Measurements from ENCODE around the gene PSMC3IP. TPM values are rescaled to one million over a fixed set of nuclear protein-coding genes. Genes with fewer than 3 reads are reported as not detected.
"Not testable (repeated sequence)": the region's sequence is repeated elsewhere in the genome, so short reads cannot be mapped to it uniquely, and the experiment has no call there.

PSMC3IP gene
- total RNA-seq, 1 experiment from 2014 or later: 50.2 TPM

DNA sequence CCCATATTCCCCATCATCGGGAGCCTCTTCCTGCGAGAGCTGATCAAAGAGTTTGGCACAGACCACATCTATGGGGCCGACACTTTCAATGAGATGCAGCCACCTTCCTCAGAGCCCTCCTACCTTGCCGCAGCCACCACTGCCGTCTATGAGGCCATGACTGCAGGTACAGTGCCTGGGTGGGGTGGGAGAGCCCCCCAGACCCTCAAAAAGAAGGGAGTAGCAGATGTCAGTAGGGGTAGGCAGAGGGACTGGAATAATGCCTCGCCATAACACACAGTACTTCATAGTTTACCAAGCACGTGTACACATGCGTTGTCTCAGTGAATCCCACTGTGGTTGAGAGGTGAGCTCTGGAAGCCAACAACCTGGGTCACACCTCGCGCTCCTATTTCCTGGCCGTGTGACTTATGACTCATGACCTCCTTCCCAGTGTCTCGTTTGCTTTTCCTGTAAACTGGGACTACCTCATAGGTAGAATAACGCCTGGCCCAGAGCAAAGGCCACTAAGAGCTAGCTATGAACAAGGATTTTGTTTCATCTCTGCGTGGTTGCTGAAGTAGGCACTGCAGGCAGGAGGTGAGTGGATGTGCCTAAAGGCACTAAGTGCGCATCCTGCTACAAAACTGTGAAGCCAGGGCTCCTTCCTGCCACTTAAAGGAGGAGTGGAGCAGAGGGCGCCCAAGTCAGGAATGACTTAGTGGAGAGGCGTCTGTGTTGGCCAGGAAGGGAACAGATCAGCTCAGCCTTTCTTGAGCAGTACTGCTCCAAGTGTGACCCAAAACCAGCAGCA lies 36.3 kb downstream of the PSMC3IP start:
- DNase-seq (ENCODE audit: low read depth): peak; percentile 70

DNA sequence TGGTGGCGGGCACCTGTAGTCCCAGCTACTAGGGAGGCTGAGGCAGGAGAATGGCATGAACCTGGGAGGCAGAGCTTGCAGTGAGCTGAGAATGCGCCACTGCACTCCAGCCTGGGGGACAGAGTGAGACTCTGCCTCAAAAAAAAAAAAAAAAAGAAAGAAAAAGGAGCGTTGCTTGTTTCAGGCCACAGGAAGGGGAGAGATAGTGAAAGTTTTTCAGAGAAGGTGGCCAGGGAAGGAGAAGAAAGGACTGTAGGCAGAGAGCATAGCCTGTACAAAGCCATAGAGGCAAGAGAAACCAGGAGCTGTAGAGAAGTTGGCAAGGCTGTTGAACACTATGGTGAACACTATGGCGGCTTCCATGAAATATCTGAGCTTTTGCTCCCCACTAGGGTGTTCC lies 37.0 kb downstream of the PSMC3IP start:
- DNase-seq (ENCODE audit: low read depth): not testable (repeated sequence)

DNA sequence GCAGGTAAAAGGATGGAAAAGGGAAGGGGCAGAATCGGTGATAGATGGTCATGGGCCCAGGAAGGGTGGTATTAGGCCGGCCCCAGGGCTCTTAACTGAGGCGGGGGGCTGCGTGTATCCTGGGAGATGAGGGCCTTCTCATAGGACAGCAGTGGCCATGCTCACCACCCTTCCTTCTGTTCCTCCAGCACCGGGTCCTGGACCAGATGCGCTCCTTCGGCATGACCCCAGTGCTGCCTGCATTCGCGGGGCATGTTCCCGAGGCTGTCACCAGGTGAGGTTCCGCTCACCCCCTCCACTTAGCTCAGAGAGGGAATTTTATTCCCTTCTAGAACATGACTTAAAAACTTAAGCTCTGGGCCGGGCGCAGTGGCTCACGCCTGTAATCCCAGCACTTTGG lies 39.0 kb downstream of the PSMC3IP start:
- no peak for DNase-seq (ENCODE audit: low read depth)

DNA sequence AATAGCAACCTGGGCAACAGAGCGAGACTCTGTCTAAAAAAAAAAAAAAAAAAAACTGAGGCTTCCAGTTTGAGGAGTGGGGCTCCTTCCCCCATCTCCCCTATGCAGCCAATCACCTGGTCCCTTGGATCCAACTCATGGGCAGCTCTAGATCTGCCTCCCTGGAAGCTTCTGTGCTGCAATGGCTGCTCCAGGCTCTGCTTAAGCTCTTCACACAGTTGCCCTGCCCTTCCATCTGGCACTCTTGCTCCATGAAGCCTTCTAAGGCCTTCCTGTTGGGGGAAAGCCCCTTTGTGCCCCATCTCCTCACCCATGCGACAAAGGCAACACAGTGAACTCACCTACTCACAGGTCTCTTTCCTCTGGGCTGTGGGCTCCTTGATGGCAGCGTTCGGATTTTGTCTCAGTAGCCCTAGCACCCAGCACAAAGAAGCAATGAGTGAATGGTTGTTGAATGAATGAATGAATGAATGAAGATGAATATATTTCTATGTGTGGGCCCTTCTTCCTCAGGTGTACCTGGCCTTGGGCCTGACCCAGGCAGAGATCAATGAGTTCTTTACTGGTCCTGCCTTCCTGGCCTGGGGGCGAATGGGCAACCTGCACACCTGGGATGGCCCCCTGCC lies 39.6 kb downstream of the PSMC3IP start:
- DNase-seq (ENCODE audit: low read depth): no peak

DNA sequence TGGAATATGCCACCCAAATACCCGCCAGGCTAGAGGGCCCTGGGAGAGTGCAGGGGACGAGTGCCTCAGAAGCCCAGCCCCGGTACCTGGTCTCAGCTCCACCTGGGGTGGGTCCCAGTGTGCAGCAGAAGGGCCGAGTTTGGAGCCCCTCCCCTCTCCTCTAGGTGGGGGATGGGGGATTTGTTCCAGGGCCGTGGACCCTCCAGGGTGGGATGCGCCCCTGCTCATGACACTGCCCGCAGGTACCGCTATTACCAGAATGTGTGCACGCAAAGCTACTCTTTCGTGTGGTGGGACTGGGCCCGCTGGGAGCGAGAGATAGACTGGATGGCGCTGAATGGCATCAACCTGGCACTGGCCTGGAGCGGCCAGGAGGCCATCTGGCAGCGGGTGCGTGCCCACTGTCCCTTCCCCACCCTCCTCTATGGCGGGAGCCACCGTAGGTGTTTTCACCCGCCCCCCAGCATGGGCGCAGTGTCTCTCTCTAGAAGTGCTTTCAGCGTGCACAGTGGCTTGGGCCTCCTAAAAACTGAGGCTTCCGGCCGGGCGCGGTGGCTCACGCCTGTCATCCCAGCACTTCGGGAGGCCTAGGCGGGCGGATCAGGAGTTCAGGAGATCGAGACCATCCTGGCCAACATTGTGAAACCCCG lies 40.2 kb downstream of the PSMC3IP start:
- no peak for DNase-seq (ENCODE audit: low read depth)

DNA sequence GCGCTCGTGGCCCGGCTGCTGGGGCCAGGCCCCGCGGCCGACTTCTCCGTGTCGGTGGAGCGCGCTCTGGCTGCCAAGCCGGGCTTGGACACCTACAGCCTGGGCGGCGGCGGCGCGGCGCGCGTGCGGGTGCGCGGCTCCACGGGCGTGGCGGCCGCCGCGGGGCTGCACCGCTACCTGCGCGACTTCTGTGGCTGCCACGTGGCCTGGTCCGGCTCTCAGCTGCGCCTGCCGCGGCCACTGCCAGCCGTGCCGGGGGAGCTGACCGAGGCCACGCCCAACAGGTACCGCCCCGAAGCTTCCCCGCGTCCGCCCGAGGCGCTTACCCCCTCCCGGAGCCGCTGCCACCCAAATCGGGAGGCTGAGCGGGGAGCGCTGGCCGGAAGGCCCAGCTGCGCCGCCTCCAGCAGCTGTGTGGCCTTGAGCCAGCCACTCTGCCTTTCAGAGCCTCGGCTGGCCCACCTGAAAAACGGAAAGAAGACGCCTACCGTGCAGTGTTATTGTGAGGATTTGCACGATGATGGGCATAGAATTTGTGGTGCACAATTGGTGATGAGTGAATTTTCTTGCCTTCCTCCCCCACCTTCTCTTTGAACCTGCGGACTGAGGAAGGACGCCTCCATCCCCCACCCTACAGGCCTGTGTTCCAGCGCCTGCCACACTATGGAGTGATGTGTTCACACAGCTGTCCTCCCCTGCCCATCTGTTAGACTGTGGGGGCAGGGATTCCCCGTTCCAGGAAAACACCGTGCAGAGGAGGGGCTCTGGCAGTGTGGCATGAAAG lies 41.0 kb downstream of the PSMC3IP start:
- DNase-seq (ENCODE audit: low read depth): peak; percentile 81

DNA sequence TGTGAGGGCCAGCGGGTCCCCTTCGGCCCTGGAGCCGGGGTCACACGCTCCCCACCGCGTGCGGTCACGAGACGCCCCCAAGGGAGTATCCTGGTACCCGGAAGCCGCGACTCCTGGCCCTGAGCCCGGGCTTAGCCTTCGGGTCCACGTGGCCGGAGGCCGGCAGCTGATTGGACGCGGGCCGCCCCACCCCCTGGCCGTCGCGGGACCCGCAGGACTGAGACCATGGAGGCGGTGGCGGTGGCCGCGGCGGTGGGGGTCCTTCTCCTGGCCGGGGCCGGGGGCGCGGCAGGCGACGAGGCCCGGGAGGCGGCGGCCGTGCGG lies 41.5 kb downstream of the PSMC3IP start, which contains the start of gene NAGLU:
Gene NAGLU, plus strand, starts transcription at position 194 of the 324 bp plus-strand sequence. Its CDS starts 32 bp downstream, at position 226.
- peak; percentile 81 for DNase-seq (ENCODE audit: low read depth)

DNA sequence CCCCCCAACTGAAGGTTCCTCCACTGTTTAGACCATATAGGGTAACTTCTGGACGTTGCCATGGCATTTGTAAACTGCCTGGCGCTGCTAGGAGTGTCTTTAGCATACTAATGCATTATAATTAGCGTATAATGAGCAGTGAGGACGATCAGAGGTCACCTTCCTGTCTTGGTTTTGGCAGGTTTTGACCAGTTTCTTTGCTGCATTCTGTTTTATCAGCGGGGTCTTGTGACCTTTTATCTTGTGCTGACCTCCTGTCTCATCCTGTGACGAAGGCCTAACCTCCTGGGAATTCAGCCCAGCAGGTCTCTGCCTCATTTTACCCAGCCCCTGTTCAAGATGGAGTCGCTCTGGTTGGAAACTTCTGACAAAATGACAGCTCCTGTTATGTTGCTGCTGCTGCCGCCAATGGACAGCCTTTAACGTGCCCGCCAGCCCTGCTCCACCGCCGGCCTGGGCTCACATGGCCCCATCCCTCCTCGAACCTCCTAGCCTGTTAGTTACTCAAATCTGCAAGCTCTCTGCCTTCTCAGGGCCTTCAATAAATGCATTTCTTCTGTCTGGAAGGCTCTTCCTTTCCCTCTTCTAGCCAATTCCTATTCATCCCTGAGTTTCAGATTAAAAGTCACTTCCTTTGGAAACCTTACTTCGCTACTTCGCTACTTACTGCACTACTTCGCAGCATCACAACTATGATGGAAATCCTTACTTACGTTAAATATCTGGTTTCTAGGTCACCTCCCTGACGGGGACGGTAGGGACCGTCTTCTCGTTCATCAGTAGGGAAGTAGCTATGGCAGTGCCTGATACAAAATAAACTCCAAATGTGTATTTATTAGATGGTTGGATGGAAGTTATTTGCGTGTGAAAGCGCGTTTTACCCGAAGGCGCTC lies 42.1 kb downstream of the PSMC3IP start:
- no peak for DNase-seq (ENCODE audit: low read depth)

DNA sequence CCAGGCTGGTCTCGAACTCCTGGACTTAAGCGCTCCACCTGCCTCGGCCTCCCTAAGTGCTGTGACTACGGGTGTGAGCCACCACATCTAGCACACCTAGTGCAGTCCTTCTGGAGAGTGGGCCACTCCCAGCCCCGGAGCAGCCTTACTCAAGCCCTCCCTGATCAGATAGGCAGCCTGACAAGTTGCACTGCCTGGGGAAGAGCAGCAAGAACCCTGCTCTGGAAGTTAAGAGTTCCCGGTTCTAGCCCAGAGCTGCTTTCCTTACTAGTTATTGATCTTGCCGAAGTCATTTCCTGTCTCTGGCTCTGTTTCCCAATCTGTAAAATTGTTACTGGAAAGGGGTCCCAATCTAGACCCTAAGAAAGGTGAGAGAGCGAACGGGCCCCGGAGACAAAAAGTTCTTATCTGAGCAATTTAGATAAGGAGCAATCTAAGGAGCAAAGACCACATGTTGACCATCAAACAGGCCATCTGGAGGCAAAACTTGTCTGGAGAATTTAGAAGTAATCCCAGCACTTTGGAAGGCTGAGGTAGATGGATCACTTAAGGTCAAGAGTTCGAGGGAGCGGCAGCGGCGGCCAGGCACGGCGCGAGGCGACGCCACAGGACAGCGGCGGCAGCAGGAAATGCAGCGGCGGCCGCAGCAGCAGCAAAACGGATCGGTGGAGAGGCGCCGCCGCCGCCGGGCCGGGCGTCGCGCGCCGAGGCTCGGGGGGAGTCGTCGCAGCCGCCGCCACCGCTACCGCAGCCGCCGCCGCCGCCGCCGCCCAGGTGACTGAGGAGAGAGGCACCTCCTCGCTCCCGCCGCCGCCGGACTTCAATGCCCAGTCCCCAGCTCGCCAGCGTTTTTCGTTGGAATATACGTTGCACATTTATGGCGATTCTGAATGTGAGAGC lies 45.8 kb downstream of the PSMC3IP start:
- DNase-seq (ENCODE audit: low read depth): no peak

DNA sequence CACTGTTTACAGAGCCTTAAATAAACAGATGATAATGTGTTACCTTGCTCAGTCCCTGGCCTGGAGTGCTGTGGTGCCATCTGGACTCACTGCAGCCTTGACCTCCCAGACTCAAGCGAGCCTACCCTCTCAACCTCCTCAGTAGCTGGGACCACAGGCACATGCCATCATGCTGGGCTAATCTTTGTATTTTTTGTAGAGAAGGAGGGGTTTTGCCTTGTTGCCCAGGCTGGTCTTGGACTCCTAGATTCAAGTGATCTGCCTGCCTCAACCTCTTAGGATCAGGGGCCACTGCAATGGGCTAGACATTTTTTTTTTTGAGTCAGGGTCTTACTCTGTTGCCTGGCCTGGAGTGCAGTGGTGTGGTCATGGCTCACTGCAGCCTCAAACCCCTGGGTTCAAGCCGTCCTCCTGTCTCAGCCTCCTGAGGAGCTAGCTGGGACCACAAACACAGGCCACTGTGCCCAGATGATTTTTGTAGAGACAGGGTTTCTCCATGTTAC lies 46.5 kb downstream of the PSMC3IP start:
- no peak for DNase-seq (ENCODE audit: low read depth)

DNA sequence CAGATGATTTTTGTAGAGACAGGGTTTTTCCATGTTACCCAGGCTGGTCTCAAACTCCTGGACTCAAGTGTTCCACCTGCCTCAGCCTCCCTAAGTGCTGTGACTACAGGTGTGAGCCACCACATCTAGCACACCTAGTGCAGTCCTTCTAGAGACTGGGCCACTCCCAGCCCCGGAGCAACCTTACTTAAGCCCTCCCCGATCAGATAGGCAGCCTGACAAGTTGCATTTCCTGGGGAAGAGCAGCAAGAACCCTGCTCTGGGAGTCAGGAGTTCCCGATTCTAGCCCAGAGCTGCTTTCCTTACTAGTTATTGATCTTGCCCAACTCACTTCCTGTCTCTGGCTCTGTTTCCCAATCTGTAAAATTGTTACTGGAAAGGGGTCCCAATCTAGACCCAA lies 48.5 kb downstream of the PSMC3IP start:
- DNase-seq (ENCODE audit: low read depth): no peak

DNA sequence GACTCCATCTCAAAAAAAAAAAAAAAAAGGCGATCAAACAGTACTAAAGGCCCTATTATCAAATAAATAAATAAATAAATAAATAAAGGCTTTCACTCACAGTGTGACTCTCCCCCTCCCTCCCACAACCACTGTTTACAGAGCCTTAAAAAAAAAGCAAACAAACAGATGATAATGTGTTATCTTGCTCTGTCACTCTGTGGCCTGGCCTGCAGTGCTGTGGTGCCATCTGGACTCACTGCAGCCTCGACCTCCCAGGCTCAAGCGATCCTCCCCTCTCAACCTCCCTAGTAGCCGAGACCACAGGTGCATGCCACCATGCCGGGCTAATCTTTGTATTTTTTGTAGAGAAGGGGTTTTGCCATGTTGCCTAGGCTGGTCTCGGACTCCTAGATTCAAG lies 49.6 kb downstream of the PSMC3IP start:
- DNase-seq (ENCODE audit: low read depth): no peak

DNA sequence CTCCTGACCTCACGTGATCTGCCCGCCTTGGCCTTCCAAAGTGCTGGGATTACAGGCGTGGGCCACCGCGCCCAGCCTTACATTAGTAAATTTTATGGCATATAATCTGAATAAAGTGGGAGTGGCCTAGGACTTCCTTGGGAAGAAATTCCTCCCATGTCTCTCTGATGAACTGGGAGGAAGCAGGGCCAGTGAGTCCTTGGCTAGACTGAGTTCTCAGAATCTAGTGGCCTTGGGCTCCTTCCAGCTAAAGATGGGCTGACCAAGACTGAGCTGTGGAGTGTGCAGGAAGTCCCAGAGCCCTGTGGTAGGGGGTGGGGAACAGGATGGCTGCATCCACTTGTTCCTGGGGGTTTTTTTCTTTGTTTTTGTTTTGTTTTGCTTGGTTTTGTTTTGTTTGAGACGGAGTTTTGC lies 51.5 kb downstream of the PSMC3IP start:
- DNase-seq (ENCODE audit: low read depth): peak; percentile 62

DNA sequence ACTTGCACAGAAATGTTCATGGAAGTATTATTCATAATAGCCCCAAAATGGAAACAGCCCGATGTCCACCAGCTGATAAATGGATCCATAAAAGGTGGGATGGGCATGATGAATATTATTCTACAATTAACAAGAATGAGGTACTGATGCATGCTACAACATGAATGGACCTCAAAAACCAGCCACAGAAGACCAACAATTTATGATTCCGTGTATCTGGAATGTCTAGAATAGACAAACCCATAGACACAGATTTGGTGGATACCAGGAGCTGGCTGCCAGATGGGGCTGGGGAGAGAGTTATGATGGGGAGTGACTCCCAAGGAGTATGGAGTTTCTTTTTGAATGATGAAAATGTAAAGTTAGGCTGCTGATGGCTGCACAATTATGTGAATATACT lies 52.3 kb downstream of the PSMC3IP start:
- DNase-seq (ENCODE audit: low read depth): peak; percentile 39

DNA sequence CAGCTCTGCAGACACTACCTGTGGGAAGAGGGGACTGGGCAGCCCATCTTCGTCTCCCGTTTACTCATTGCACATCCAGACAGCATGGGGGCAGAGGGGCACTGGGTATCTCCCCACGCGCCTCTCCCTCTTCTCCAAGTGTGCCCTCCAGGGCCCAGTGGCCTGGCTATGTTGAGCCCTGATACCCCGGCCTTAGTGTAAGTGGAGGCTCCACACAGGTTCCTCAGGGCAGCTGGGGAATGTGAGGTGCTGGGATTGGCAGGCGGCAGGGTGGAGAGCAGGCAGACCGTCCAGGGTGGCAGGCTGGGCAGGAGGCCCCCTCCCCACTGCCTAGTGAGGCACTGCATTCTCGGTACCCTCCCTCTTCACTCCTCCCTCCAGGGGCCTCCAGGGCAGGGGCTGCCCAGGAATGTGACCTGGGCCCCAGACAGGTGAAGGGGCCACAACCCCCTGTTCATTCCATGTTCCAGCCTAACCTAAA lies 54.7 kb downstream of the PSMC3IP start:
- DNase-seq (ENCODE audit: low read depth): no peak
